ENCODE data around the gene EPHA7.

EPHA7 gene

GRCh38 chr6:93418033-93418407, 1.3 kb downstream of the EPHA7 start:
- Histone ChIP-seq H3K4me3 (ENCODE audit: low read length) (peak overlapping the region; percentile 31), H3K9ac (ENCODE audit: low read length) (no peak overlapping the region), H3K4me1 (ENCODE audit: control insufficient read depth, insufficient read depth, low read length) (peaks cover 13% of the 10 kb centered on the region), H3K36me3 (ENCODE audit: control insufficient read depth, insufficient read depth, low read length) (no peaks in the 10 kb centered on the region), H3K9me3 (ENCODE audit: control insufficient read depth, low read length) (no peaks in the 10 kb centered on the region), H3K27me3 (ENCODE audit: control insufficient read depth, insufficient read depth, low read length) (peaks cover 49% of the 10 kb centered on the region)

GRCh38 chr6:93417421-93418013, 1.8 kb downstream of the EPHA7 start:
- Histone ChIP-seq H3K4me3 (ENCODE audit: low read length) (no peak overlapping the region), H3K27me3 (ENCODE audit: control insufficient read depth, insufficient read depth, low read length) (peaks cover 49% of the 10 kb centered on the region), H3K9me3 (ENCODE audit: control insufficient read depth, low read length) (no peaks in the 10 kb centered on the region), H3K9ac (ENCODE audit: low read length) (no peak overlapping the region), H3K4me1 (ENCODE audit: control insufficient read depth, insufficient read depth, low read length) (peaks cover 13% of the 10 kb centered on the region), H3K36me3 (ENCODE audit: control insufficient read depth, insufficient read depth, low read length) (no peaks in the 10 kb centered on the region)

GRCh38 chr6:93416571-93417420, 2.6 kb downstream of the EPHA7 start:
- Histone ChIP-seq H3K9ac (ENCODE audit: low read length) (no peak overlapping the region), H3K27me3 (ENCODE audit: control insufficient read depth, insufficient read depth, low read length) (peaks cover 49% of the 10 kb centered on the region), H3K36me3 (ENCODE audit: control insufficient read depth, insufficient read depth, low read length) (no peaks in the 10 kb centered on the region), H3K9me3 (ENCODE audit: control insufficient read depth, low read length) (no peaks in the 10 kb centered on the region), H3K4me3 (ENCODE audit: low read length) (no peak overlapping the region), H3K4me1 (ENCODE audit: control insufficient read depth, insufficient read depth, low read length) (peaks cover 13% of the 10 kb centered on the region)

GRCh38 chr6:93413190-93413589, 6.2 kb downstream of the EPHA7 start:
- H3K27me3 ChIP-seq (ENCODE audit: control insufficient read depth, insufficient read depth, low read length), result peaks cover 28% of the 10 kb centered on the region
- H3K36me3 ChIP-seq (ENCODE audit: control insufficient read depth, insufficient read depth, low read length), result no peaks in the 10 kb centered on the region
- H3K9me3 ChIP-seq (ENCODE audit: control insufficient read depth, low read length), result no peaks in the 10 kb centered on the region
- H3K4me3 ChIP-seq (ENCODE audit: low read length), result no peak overlapping the region
- no peak overlapping the region for H3K9ac ChIP-seq (ENCODE audit: low read length)
- H3K4me1 ChIP-seq (ENCODE audit: control insufficient read depth, insufficient read depth, low read length), result peaks cover 8% of the 10 kb centered on the region

GRCh38 chr6:93412452-93412851, 6.9 kb downstream of the EPHA7 start:
- Histone ChIP-seq H3K27me3 (ENCODE audit: control insufficient read depth, insufficient read depth, low read length) (peaks cover 21% of the 10 kb centered on the region), H3K4me1 (ENCODE audit: control insufficient read depth, insufficient read depth, low read length) (peaks cover 4% of the 10 kb centered on the region), H3K4me3 (ENCODE audit: low read length) (no peak overlapping the region), H3K36me3 (ENCODE audit: control insufficient read depth, insufficient read depth, low read length) (no peaks in the 10 kb centered on the region), H3K9me3 (ENCODE audit: control insufficient read depth, low read length) (no peaks in the 10 kb centered on the region), H3K9ac (ENCODE audit: low read length) (no peak overlapping the region)

GRCh38 chr6:93407186-93407585, 12.2 kb downstream of the EPHA7 start:
- Histone ChIP-seq H3K9ac (ENCODE audit: low read length) (no peak overlapping the region), H3K4me3 (ENCODE audit: low read length) (no peak overlapping the region), H3K9me3 (ENCODE audit: control insufficient read depth, low read length) (no peaks in the 10 kb centered on the region), H3K4me1 (ENCODE audit: control insufficient read depth, insufficient read depth, low read length) (no peaks in the 10 kb centered on the region), H3K27me3 (ENCODE audit: control insufficient read depth, insufficient read depth, low read length) (peaks cover 2% of the 10 kb centered on the region), H3K36me3 (ENCODE audit: control insufficient read depth, insufficient read depth, low read length) (no peaks in the 10 kb centered on the region)

GRCh38 chr6:93403390-93403789, 16.0 kb downstream of the EPHA7 start:
- no peak overlapping the region for H3K4me3 ChIP-seq (ENCODE audit: low read length)
- H3K36me3 ChIP-seq (ENCODE audit: control insufficient read depth, insufficient read depth, low read length), result no peaks in the 10 kb centered on the region
- no peaks in the 10 kb centered on the region for H3K4me1 ChIP-seq (ENCODE audit: control insufficient read depth, insufficient read depth, low read length)
- no peaks in the 10 kb centered on the region for H3K27me3 ChIP-seq (ENCODE audit: control insufficient read depth, insufficient read depth, low read length)
- H3K9me3 ChIP-seq (ENCODE audit: control insufficient read depth, low read length), result no peaks in the 10 kb centered on the region
- H3K9ac ChIP-seq (ENCODE audit: low read length), result no peak overlapping the region

- no peak overlapping the region for H3K9ac ChIP-seq (ENCODE audit: low read length)
- H3K9me3 ChIP-seq (ENCODE audit: control insufficient read depth, low read length), result no peaks in the 10 kb centered on the region
- no peak overlapping the region for H3K4me3 ChIP-seq (ENCODE audit: low read length)
- H3K4me1 ChIP-seq (ENCODE audit: control insufficient read depth, insufficient read depth, low read length), result no peaks in the 10 kb centered on the region
- no peaks in the 10 kb centered on the region for H3K27me3 ChIP-seq (ENCODE audit: control insufficient read depth, insufficient read depth, low read length)
- no peaks in the 10 kb centered on the region for H3K36me3 ChIP-seq (ENCODE audit: control insufficient read depth, insufficient read depth, low read length)
These were observed 20.6 kb downstream of the EPHA7 start for GRCh38 chr6:93398723-93399122.

GRCh38 chr6:93394471-93394870, 24.9 kb downstream of the EPHA7 start:
- Histone ChIP-seq H3K36me3 (ENCODE audit: control insufficient read depth, insufficient read depth, low read length) (no peaks in the 10 kb centered on the region), H3K4me3 (ENCODE audit: low read length) (no peak overlapping the region), H3K9me3 (ENCODE audit: control insufficient read depth, low read length) (no peaks in the 10 kb centered on the region), H3K9ac (ENCODE audit: low read length) (no peak overlapping the region), H3K27me3 (ENCODE audit: control insufficient read depth, insufficient read depth, low read length) (no peaks in the 10 kb centered on the region), H3K4me1 (ENCODE audit: control insufficient read depth, insufficient read depth, low read length) (no peaks in the 10 kb centered on the region)

- no peak overlapping the region for H3K4me3 ChIP-seq (ENCODE audit: low read length)
- no peaks in the 10 kb centered on the region for H3K9me3 ChIP-seq (ENCODE audit: control insufficient read depth, low read length)
These were observed 25.7 kb downstream of the EPHA7 start for GRCh38 chr6:93393554-93394074.

GRCh38 chr6:93392797-93393196, 26.6 kb downstream of the EPHA7 start:
- Histone ChIP-seq H3K4me3 (ENCODE audit: low read length) (no peak overlapping the region), H3K9me3 (ENCODE audit: control insufficient read depth, low read length) (no peaks in the 10 kb centered on the region), H3K4me1 (ENCODE audit: control insufficient read depth, insufficient read depth, low read length) (no peaks in the 10 kb centered on the region), H3K27me3 (ENCODE audit: control insufficient read depth, insufficient read depth, low read length) (no peaks in the 10 kb centered on the region), H3K36me3 (ENCODE audit: control insufficient read depth, insufficient read depth, low read length) (no peaks in the 10 kb centered on the region), H3K9ac (ENCODE audit: low read length) (no peak overlapping the region)

More at GRCh38 chr6:93393554-93394074, 25.7 kb downstream of the EPHA7 start:
- no peaks in the 10 kb centered on the region for H3K36me3 ChIP-seq (ENCODE audit: control insufficient read depth, insufficient read depth, low read length)
- no peak overlapping the region for H3K9ac ChIP-seq (ENCODE audit: low read length)
- H3K4me1 ChIP-seq (ENCODE audit: control insufficient read depth, insufficient read depth, low read length), result no peaks in the 10 kb centered on the region
- no peaks in the 10 kb centered on the region for H3K27me3 ChIP-seq (ENCODE audit: control insufficient read depth, insufficient read depth, low read length)

- Histone ChIP-seq H3K9ac (ENCODE audit: low read length) (no peak overlapping the region), H3K4me3 (ENCODE audit: low read length) (no peak overlapping the region), H3K9me3 (ENCODE audit: control insufficient read depth, low read length) (no peaks in the 10 kb centered on the region), H3K4me1 (ENCODE audit: control insufficient read depth, insufficient read depth, low read length) (no peaks in the 10 kb centered on the region), H3K36me3 (ENCODE audit: control insufficient read depth, insufficient read depth, low read length) (no peaks in the 10 kb centered on the region), H3K27me3 (ENCODE audit: control insufficient read depth, insufficient read depth, low read length) (no peaks in the 10 kb centered on the region)
These were observed 27.4 kb downstream of the EPHA7 start for GRCh38 chr6:93391965-93392364.

Data from mucosa of stomach (tissue), 1 donor.